ENCODE measurements around the gene SLC25A38.

GRCh38 chr3:39434574-39434973 is 51.4 kb downstream of the SLC25A38 start:
- no peak for TF ChIP-seq CTCF (conservative IDR thresholded peaks at IDR 0.05; ENCODE audit: low read length)
- no peak for TF ChIP-seq EZH2phosphoT487 (IDR thresholded peaks at IDR 0.05; ENCODE audit: borderline replicate concordance)

All from Loucy (cell line).